Limb (tissue), 2 donors: ENCODE data around the gene VEPH1.
A peak's percentile ranks its signal among the peaks of the same experiment; 100 is the strongest.

ENCODE experiments used
- DNase-seq, 2 donors: peaks; one replicate each; pipeline ENCODE4 v3.0.0-alpha.2; 2016; ENCODE audit errors: extremely low spot score in 2 of 2

VEPH1 gene

GRCh38 chr3:157502916-157503595, at the start of gene VEPH1:
Gene VEPH1 (minus strand): TSS chr3:157503416. CDS start chr3:157495349, 8,067 bp downstream.
- no peak for DNase-seq

- DNase-seq, result no peak
Observed at GRCh38 chr3:157551961-157552360, 48.7 kb upstream of the VEPH1 start.

GRCh38 chr3:157549498-157549897, 46.3 kb upstream of the VEPH1 start:
- no peak for DNase-seq

- no peak for DNase-seq
Observed at GRCh38 chr3:157544501-157545130, 41.4 kb upstream of the VEPH1 start.

- no peak for DNase-seq
Observed at GRCh38 chr3:157543501-157544035, 40.4 kb upstream of the VEPH1 start.

- DNase-seq, result peak; percentile 69 to 76
Observed at GRCh38 chr3:157542711-157543500, 39.7 kb upstream of the VEPH1 start.

GRCh38 chr3:157541506-157542236, 38.5 kb upstream of the VEPH1 start:
- DNase-seq, result no peak

- no peak for DNase-seq
Observed at GRCh38 chr3:157540656-157541055, 37.4 kb upstream of the VEPH1 start.

GRCh38 chr3:157535667-157536066, 32.5 kb upstream of the VEPH1 start:
- no peak for DNase-seq

- DNase-seq, result no peak
Observed at GRCh38 chr3:157534725-157535161, 31.5 kb upstream of the VEPH1 start.

GRCh38 chr3:157533298-157534070, 30.3 kb upstream of the VEPH1 start:
- no peak for DNase-seq

GRCh38 chr3:157532529-157533297, 29.5 kb upstream of the VEPH1 start:
- DNase-seq, result peak in 1 of 2 donors; percentile 86

- DNase-seq, result no peak
Observed at GRCh38 chr3:157531771-157532170, 28.6 kb upstream of the VEPH1 start.

- no peak for DNase-seq
Observed at GRCh38 chr3:157531301-157531660, 28.1 kb upstream of the VEPH1 start.

- no peak for DNase-seq
Observed at GRCh38 chr3:157530637-157531300, 27.6 kb upstream of the VEPH1 start.

- DNase-seq, result no peak
Observed at GRCh38 chr3:157529751-157530150, 26.5 kb upstream of the VEPH1 start.

GRCh38 chr3:157529085-157529484, 25.9 kb upstream of the VEPH1 start:
- no peak for DNase-seq

GRCh38 chr3:157527131-157527881, 24.1 kb upstream of the VEPH1 start:
- no peak for DNase-seq

- no peak for DNase-seq
Observed at GRCh38 chr3:157526036-157526435, 22.8 kb upstream of the VEPH1 start.
